Thoracic aorta (tissue), 2 donors: ENCODE measurements around the gene TP53I13. TPM values are rescaled to one million over a fixed set of nuclear protein-coding genes. Genes with fewer than 3 reads are reported as not detected.

Source experiments
- ATAC-seq: fragments of 150-250 bp; one replicate; pipeline ENCODE4 v1.8.0; 2017; ENCODE audit warnings: low read depth; ENCODE audit not compliant: insufficient number of reproducible peaks, low FRiP score
- DNase-seq: peaks from one replicate; pipeline ENCODE4 v3.0.0-alpha.2; 2020; ENCODE audit warnings: low spot score
- H3K27ac ChIP-seq, 2 donors: fragments of 200-600 bp; sonication (generic); 1 replicate in 1 of 2; 2 replicates in 1 of 2; pipeline ENCODE4 v1.5.1; 2016; ENCODE audit warnings: mild to moderate bottlenecking in 2 of 2, moderate library complexity in 2 of 2
- H3K27me3 ChIP-seq: fragments of 200-600 bp; sonication (generic); replicated peaks from 2 replicates; pipeline ENCODE4 v1.6.0; 2016; ENCODE audit warnings: mild to moderate bottlenecking; ENCODE audit not compliant: insufficient read depth
- H3K36me3 ChIP-seq: fragments of 200-600 bp; sonication (generic); one replicate; pipeline ENCODE4 v1.5.1; 2016
- H3K4me1 ChIP-seq, 2 donors: fragments of 200-600 bp; sonication (generic); 1 replicate in 1 of 2; 2 replicates in 1 of 2; pipeline versions ENCODE4 v1.5.1 to v1.6.0; 2016; ENCODE audit warnings: low read depth in 2 of 2, mild to moderate bottlenecking in 1 of 2; ENCODE audit not compliant: control insufficient read depth in 1 of 2
- H3K4me3 ChIP-seq: fragments of 200-600 bp; sonication (generic); 2 replicates; pipeline ENCODE4 v1.5.1; 2016; ENCODE audit warnings: mild to moderate bottlenecking
- H3K9me3 ChIP-seq: fragments of 200-600 bp; sonication (generic); 2 replicates; pipeline ENCODE4 v1.5.1; 2016
- CTCF ChIP-seq: fragments of 200-600 bp; sonication (generic); IDR thresholded peaks from one replicate; pipeline ENCODE4 v1.5.1; 2019; ENCODE audit warnings: antibody characterized with exemption
- total RNA-seq, 2 donors: library from RNA; depleted of rRNA; stranded (reverse); fragments of >200 nt; gene quantifications; one replicate each; pipeline versions ENCODE4 v1.1.0 to v1.2.3, GENCODE V29; 2016

The TP53I13 gene
- total RNA-seq, result 10 to 100 TPM; 54.4 to 92.6 TPM

GRCh38 chr17:29568331-29569244 is at the start of gene TP53I13:
Gene TP53I13 (plus strand): TSS chr17:29568701. CDS start chr17:29568759, 58 bp downstream.
- no peak for DNase-seq
- H3K9me3 ChIP-seq, result no peaks in the 10 kb centered on the region
- ATAC-seq, result peak; percentile 23
- no peaks in the 10 kb centered on the region for H3K27me3 ChIP-seq
- no peaks in the 10 kb centered on the region for H3K36me3 ChIP-seq
- H3K27ac ChIP-seq, result peak within 1 kb of the TSS; percentile 82 to 93
- H3K4me1 ChIP-seq, result peaks cover 9 to 54% of the 10 kb centered on the region in 2 donors
- peak within 1 kb of the TSS; percentile 92 for H3K4me3 ChIP-seq
- TF ChIP-seq CTCF, result no peak

GRCh38 chr17:29524692-29525091 is 43.8 kb upstream of the TP53I13 start:
- no peak overlapping the region for H3K27ac ChIP-seq
- H3K9me3 ChIP-seq, result no peaks in the 10 kb centered on the region
- no peaks in the 10 kb centered on the region for H3K27me3 ChIP-seq
- TF ChIP-seq CTCF, result no peak
- H3K36me3 ChIP-seq, result peaks cover 32% of the 10 kb centered on the region
- ATAC-seq, result no peak
- H3K4me3 ChIP-seq, result no peak overlapping the region
- no peaks in the 10 kb centered on the region for H3K4me1 ChIP-seq
- DNase-seq, result no peak

- Histone ChIP-seq H3K36me3 (peaks cover 34% of the 10 kb centered on the region), H3K9me3 (no peaks in the 10 kb centered on the region), H3K4me1 (no peaks in the 10 kb centered on the region), H3K27ac (no peak overlapping the region), H3K27me3 (no peaks in the 10 kb centered on the region), H3K4me3 (no peak overlapping the region)
- no peak for ATAC-seq
- DNase-seq, result no peak
- no peak for TF ChIP-seq CTCF
These were observed 42.2 kb upstream of the TP53I13 start for GRCh38 chr17:29526322-29526721.

GRCh38 chr17:29533976-29534375 is 34.5 kb upstream of the TP53I13 start:
- H3K4me3 ChIP-seq, result no peak overlapping the region
- no peak for TF ChIP-seq CTCF
- no peaks in the 10 kb centered on the region for H3K9me3 ChIP-seq
- no peak for ATAC-seq
- DNase-seq, result no peak
- no peaks in the 10 kb centered on the region for H3K4me1 ChIP-seq
- H3K27ac ChIP-seq, result no peak overlapping the region
- peaks cover 16% of the 10 kb centered on the region for H3K36me3 ChIP-seq
- no peaks in the 10 kb centered on the region for H3K27me3 ChIP-seq

- no peak for TF ChIP-seq CTCF
- DNase-seq (no peak), ATAC-seq (no peak)
- H3K27me3 ChIP-seq, result no peaks in the 10 kb centered on the region
- H3K36me3 ChIP-seq, result peaks cover 19% of the 10 kb centered on the region
- no peaks in the 10 kb centered on the region for H3K9me3 ChIP-seq
- H3K27ac ChIP-seq, result no peak overlapping the region
- no peak overlapping the region for H3K4me3 ChIP-seq
- H3K4me1 ChIP-seq, result no peaks in the 10 kb centered on the region
These were observed 24.4 kb upstream of the TP53I13 start for GRCh38 chr17:29544066-29544465.
